HepG2 (cell line): ENCODE data around the gene ASXL3. TPM values are rescaled to one million over a fixed set of nuclear protein-coding genes. Genes with fewer than 3 reads are reported as not detected.

Source experiments
- ATAC-seq: fragments of 200-7000 bp; cut with Tn5 transposase; 3 replicates; pipeline ENCODE4 v1.9.1; 2020; ENCODE audit warnings: mild to moderate bottlenecking, moderate library complexity
- BruUV-seq: library from RNA; stranded (reverse); fragments of 400-500 nt; replicated peaks from 2 replicates; lab custom pipeline; 2021; lab: Mats Ljungman, UMichigan
- CTCF ChIA-PET: fragments of 300-600 bp; formaldehyde crosslinking; extraction: SDS; loops from one replicate; lab custom pipeline; 2021; ENCODE audit warnings: low total read pairs, inconsistent platforms, low intra/inter-chr PET ratio; lab: Yijun Ruan, JAX
- POLR2A ChIA-PET: fragments of 350-600 bp; sonication (Branson Sonifier 250); formaldehyde crosslinking; loops from one replicate; lab custom pipeline; 2020; ENCODE audit warnings: antibody characterized with exemption, inconsistent platforms; lab: Yijun Ruan, JAX
- DNase-seq: peaks from one replicate; pipeline ENCODE4 v3.0.0-alpha.2; 2015; ENCODE audit warnings: low spot score
- FAIRE-seq: peaks from 3 replicates; lab custom pipeline; 2011; peaks lifted over from hg19 to GRCh38; lab: Jason Lieb, UNC
- H2AFZ ChIP-seq: one replicate; pipeline ENCODE4 v1.6.1; 2011; ENCODE audit warnings: low read length, inconsistent platforms
- H3K27ac ChIP-seq: fragments of 300-600 bp; 3 replicates; pipeline ENCODE4 v1.8.0; 2011; ENCODE audit warnings: mixed run types, mild to moderate bottlenecking, mixed read lengths, low read length, inconsistent platforms; ENCODE audit not compliant: insufficient read depth; ENCODE audit errors: extremely low read length
- H3K27me3 ChIP-seq, 2 experiments: fragments of 200-600 bp in 1 of 2; 2 replicates in 1 of 2; 3 replicates in 1 of 2; pipeline versions ENCODE4 v1.6.0 to v1.8.0; 2011; ENCODE audit warnings: low read length in 2 of 2, mild to moderate bottlenecking in 2 of 2, moderate library complexity in 2 of 2, inconsistent platforms in 1 of 2; ENCODE audit not compliant: insufficient read depth in 2 of 2, control insufficient read depth in 1 of 2
- H3K36me3 ChIP-seq, 2 experiments: fragments of 200-600 bp in 1 of 2; replicated peaks in 1 of 2; 2 replicates in 1 of 2; 3 replicates in 1 of 2; pipeline versions ENCODE4 v1.5.1 to v1.8.0; 2011; ENCODE audit warnings: low read length in 2 of 2, inconsistent platforms in 1 of 2; ENCODE audit not compliant: insufficient read depth in 2 of 2, control insufficient read depth in 1 of 2
- H3K4me1 ChIP-seq: 2 replicates; pipeline ENCODE4 v1.5.1; 2012; ENCODE audit warnings: low read length, inconsistent platforms; ENCODE audit not compliant: insufficient read depth
- H3K4me2 ChIP-seq: 2 replicates; pipeline ENCODE4 v1.6.0; 2011; ENCODE audit warnings: low read depth, low read length, inconsistent platforms
- H3K4me3 ChIP-seq, 3 experiments: fragments of 200-600 bp in 1 of 3; sonication (generic), shearing (Covaris generic) in 1 of 3; replicated peaks in 1 of 3; 2 replicates each; pipeline ENCODE4 v1.5.1; 2011 to 2016; ENCODE audit warnings: low read length in 3 of 3, inconsistent platforms in 2 of 3, low read depth in 2 of 3, mild to moderate bottlenecking in 2 of 3, control low read depth in 1 of 3, mixed read lengths in 1 of 3; ENCODE audit not compliant: insufficient read depth in 1 of 3
- H3K79me2 ChIP-seq: one replicate; pipeline ENCODE4 v1.6.1; 2011; ENCODE audit warnings: low read length, inconsistent platforms; ENCODE audit not compliant: insufficient read depth
- H3K9ac ChIP-seq: 2 replicates; pipeline ENCODE4 v1.6.0; 2011; ENCODE audit warnings: mild to moderate bottlenecking, low read depth, low read length, inconsistent platforms; ENCODE audit not compliant: insufficient read depth
- H3K9me3 ChIP-seq: 2 replicates; pipeline ENCODE4 v1.5.1; 2012; ENCODE audit warnings: mild to moderate bottlenecking, low read length
- H4K20me1 ChIP-seq: 2 replicates; pipeline ENCODE4 v1.6.0; 2011; ENCODE audit warnings: inconsistent platforms, mild to moderate bottlenecking, low read length, moderate library complexity; ENCODE audit not compliant: insufficient read depth
- ARHGAP35 ChIP-seq: sonication (generic); formaldehyde crosslinking; IDR thresholded peaks from 2 replicates; pipeline ENCODE4 v1.9.0; 2022; ENCODE audit warnings: mild to moderate bottlenecking, inconsistent platforms, moderate library complexity, missing genetic modification reagents, borderline replicate concordance
- ATF4 ChIP-seq, 2 experiments: fragments of 450-650 bp in 1 of 2; sonication (generic) in 1 of 2; formaldehyde crosslinking; IDR thresholded peaks; 2 replicates each; pipeline versions ENCODE4 v1.5.0 to v1.8.0; 2020 to 2022; ENCODE audit warnings: mild to moderate bottlenecking in 1 of 2, missing genetic modification reagents in 1 of 2
- ATRX ChIP-seq: sonication (generic); formaldehyde crosslinking; IDR thresholded peaks from 2 replicates; pipeline ENCODE4 v1.4.0; 2020; ENCODE audit warnings: missing genetic modification reagents, borderline replicate concordance
- FOSL2 ChIP-seq: sonication (generic); formaldehyde crosslinking; IDR thresholded peaks from 2 replicates; pipeline ENCODE4 v1.4.0; 2020; ENCODE audit warnings: missing genetic modification reagents
- GZF1 ChIP-seq: sonication (generic); formaldehyde crosslinking; IDR thresholded peaks from 2 replicates; pipeline ENCODE4 v1.5.1; 2020; ENCODE audit warnings: mild to moderate bottlenecking, missing genetic modification reagents
- NBN ChIP-seq: fragments of 450-650 bp; conservative IDR thresholded peaks from 2 replicates; pipeline ENCODE4 v1.6.1; 2017
- RFX5 ChIP-seq: IDR thresholded peaks from 2 replicates; pipeline ENCODE4 v1.6.1; 2011; ENCODE audit warnings: low read depth, low read length, improper control_type of control experiment
- TOE1 ChIP-seq: sonication (generic); formaldehyde crosslinking; IDR thresholded peaks from 2 replicates; pipeline ENCODE4 v1.4.0; 2020; ENCODE audit warnings: mild to moderate bottlenecking, missing genetic modification reagents
- UBTF ChIP-seq: sonication (generic); formaldehyde crosslinking; IDR thresholded peaks from 2 replicates; pipeline ENCODE4 v1.4.0; 2020; ENCODE audit warnings: mild to moderate bottlenecking, missing genetic modification reagents
- ZFP37 ChIP-seq: sonication (generic); formaldehyde crosslinking; IDR thresholded peaks from 2 replicates; pipeline ENCODE4 v1.4.0; 2020; ENCODE audit warnings: missing genetic modification reagents, borderline replicate concordance
- ZNF136 ChIP-seq: sonication (generic); formaldehyde crosslinking; IDR thresholded peaks from 2 replicates; pipeline ENCODE4 v1.8.1; 2022; ENCODE audit warnings: low read depth, mild to moderate bottlenecking, moderate library complexity, missing genetic modification reagents
- ZNF224 ChIP-seq: sonication (generic); formaldehyde crosslinking; IDR thresholded peaks from 2 replicates; pipeline ENCODE4 v1.5.0; 2020; ENCODE audit warnings: mild to moderate bottlenecking, missing genetic modification reagents
- ZNF713 ChIP-seq: sonication (generic); formaldehyde crosslinking; IDR thresholded peaks from 2 replicates; pipeline ENCODE4 v1.4.0; 2020; ENCODE audit warnings: mild to moderate bottlenecking, missing genetic modification reagents
- ZNF749 ChIP-seq: sonication (generic); formaldehyde crosslinking; IDR thresholded peaks from 2 replicates; pipeline ENCODE4 v1.8.0; 2022; ENCODE audit warnings: mild to moderate bottlenecking, missing genetic modification reagents, moderate library complexity, borderline replicate concordance
- ZNF780A ChIP-seq: sonication (generic); formaldehyde crosslinking; IDR thresholded peaks from 2 replicates; pipeline ENCODE4 v1.8.0; 2022; ENCODE audit warnings: mild to moderate bottlenecking, missing genetic modification reagents, moderate library complexity
- WGBS: methylation state at CpG from one replicate; pipeline ENCODE4 v1.1.6; 2017; ENCODE audit warnings: low lambda C conversion rate; 5-methylcytosine and 5-hydroxymethylcytosine counted together
- in situ Hi-C: cut with HindIII; loops from 2 replicates; pipeline ENCODE4 v1.10.0; 2017; ENCODE audit warnings: low pct_unique_long_range_greater_than_20kb; ENCODE audit not compliant: extremely low pct_ligation_motif_present
- intact Hi-C: fragments of 100-400 bp; cut with micrococcal nuclease; formaldehyde crosslinking; loops from one replicate; pipeline ENCODE4 v1.10.0; 2022; ENCODE audit not compliant: unreplicated experiment
- polyA plus RNA-seq, 8 experiments: library from polyadenylated mRNA; depleted of rRNA in 3 of 8; stranded (reverse) in 7 of 8; unstranded in 1 of 8; fragments of >200 nt; fragmentation: Illumina TruSeq in 4 of 8; extraction: Trizol in 4 of 8; gene quantifications; 2 replicates each; pipeline versions ENCODE4 v1.2.1 to v1.2.3, GENCODE V29; 2011 to 2016; ENCODE audit warnings: low read depth in 4 of 8, missing spikeins in 1 of 8, mixed read lengths in 1 of 8; ENCODE audit not compliant: insufficient read depth in 1 of 8
- total RNA-seq, 5 experiments: library from RNA; depleted of rRNA; stranded (reverse); fragments of >200 nt; fragmentation: Illumina TruSeq; extraction: Trizol; gene quantifications; 2 replicates each; pipeline ENCODE4 v1.2.3, GENCODE V29; 2016; ENCODE audit warnings: low read depth in 1 of 5

The ASXL3 gene
- total and polyA plus RNA-seq, 2 of the 13 experiments (the other 11 are each of a cell fraction or from before 2014, with no cell fraction given) = not detected

- ATAC-seq (no peak), FAIRE-seq (no peak)
Measured at GRCh38 chr18:33588361-33588760, 10.3 kb downstream of the ASXL3 start.

GRCh38 chr18:33593261-33593660 lies 15.2 kb downstream of the ASXL3 start:
- 3% methylated on average over 5 of the region's 5 CpGs for WGBS
- in situ Hi-C loops = no loop called here
- ChIA-PET CTCF (no interaction called here), POLR2A (no interaction called here)
- FAIRE-seq (no peak), DNase-seq (no peak), ATAC-seq (no peak)
- no peaks in the 10 kb centered on the region for H3K36me3 ChIP-seq
- H3K4me3 ChIP-seq = no peak overlapping the region
- intact Hi-C loops = no loop called here
- H3K9me3 ChIP-seq = no peaks in the 10 kb centered on the region
- H4K20me1 ChIP-seq = no peaks in the 10 kb centered on the region
- no TSS peak for BruUV-seq
- H3K4me2 ChIP-seq = no peak overlapping the region
- no peaks in the 10 kb centered on the region for H3K27me3 ChIP-seq
- no peak overlapping the region for H3K27ac ChIP-seq
- H3K4me1 ChIP-seq = no peaks in the 10 kb centered on the region
- no peak overlapping the region for H2AFZ ChIP-seq
- H3K79me2 ChIP-seq = no peaks in the 10 kb centered on the region
- no peak overlapping the region for H3K9ac ChIP-seq
- TF ChIP-seq ZNF136 = no peak
- no peak for TF ChIP-seq ATF4 (CRISPR knock-in tag; IDR thresholded peaks at IDR 0.05)
- no peak for TF ChIP-seq ATRX (CRISPR knock-in tag)
- no peak for TF ChIP-seq ZNF780A (CRISPR knock-in tag)
- TF ChIP-seq ZNF713 (CRISPR knock-in tag) = no peak
- TF ChIP-seq ZNF224 (CRISPR knock-in tag) = no peak
- TF ChIP-seq RFX5 = no peak
- no peak for TF ChIP-seq TOE1 (CRISPR knock-in tag)
- TF ChIP-seq NBN = no peak
- TF ChIP-seq FOSL2 (CRISPR knock-in tag) = no peak
- no peak for TF ChIP-seq ARHGAP35 (CRISPR knock-in tag)
- no peak for TF ChIP-seq GZF1

More at GRCh38 chr18:33588361-33588760, 10.3 kb downstream of the ASXL3 start:
- Histone ChIP-seq H3K4me1 (no peaks in the 10 kb centered on the region), H2AFZ (no peak overlapping the region), H3K4me3 (no peak overlapping the region), H3K27me3 (no peaks in the 10 kb centered on the region; a peak in 1 of 5 replicates), H3K27ac (no peak overlapping the region), H3K9ac (no peak overlapping the region), H3K9me3 (no peaks in the 10 kb centered on the region), H3K79me2 (no peaks in the 10 kb centered on the region), H3K4me2 (no peak overlapping the region), H4K20me1 (no peaks in the 10 kb centered on the region), H3K36me3 (no peaks in the 10 kb centered on the region)
- no TSS peak for BruUV-seq
- intact Hi-C loops (no loop called here), in situ Hi-C loops (no loop called here)
- no peak for DNase-seq
- ChIA-PET POLR2A (no interaction called here), CTCF (no interaction called here)
- TF ChIP-seq UBTF (no peak), ZNF749 (CRISPR knock-in tag) (no peak), ZFP37 (CRISPR knock-in tag) (no peak)
- 14% methylated on average over 1 of the region's 2 CpGs for WGBS
